ENCODE results near the gene GNPTG.
A peak's percentile ranks its signal among the peaks of the same experiment; 100 is the strongest.

GNPTG gene

GRCh38 chr16:1335211-1335971 is 16.3 kb upstream of the GNPTG start:
- DNase-seq = peak in 1 of 2 experiments; percentile 40

DNA sequence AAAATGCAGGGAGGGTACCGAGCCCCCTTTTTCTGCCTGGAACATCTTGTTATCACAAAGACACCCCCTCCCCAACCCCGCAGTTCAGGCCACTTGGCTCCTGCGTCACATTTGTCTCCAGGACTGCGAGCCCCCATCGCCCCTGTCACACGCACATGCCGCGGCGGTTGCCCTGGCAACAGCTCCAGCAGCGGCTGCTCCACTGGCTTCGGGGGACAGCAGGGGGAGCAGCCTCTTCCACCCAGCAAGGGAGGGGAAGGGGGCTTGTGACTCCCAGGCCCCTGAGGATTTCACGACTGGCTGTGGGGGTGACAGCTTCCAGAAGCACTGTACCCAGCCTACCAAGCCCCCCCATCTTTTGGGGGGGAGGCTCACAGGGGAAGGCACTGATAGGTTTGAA is 15.7 kb upstream of the GNPTG start:
- no peak for DNase-seq

DNA sequence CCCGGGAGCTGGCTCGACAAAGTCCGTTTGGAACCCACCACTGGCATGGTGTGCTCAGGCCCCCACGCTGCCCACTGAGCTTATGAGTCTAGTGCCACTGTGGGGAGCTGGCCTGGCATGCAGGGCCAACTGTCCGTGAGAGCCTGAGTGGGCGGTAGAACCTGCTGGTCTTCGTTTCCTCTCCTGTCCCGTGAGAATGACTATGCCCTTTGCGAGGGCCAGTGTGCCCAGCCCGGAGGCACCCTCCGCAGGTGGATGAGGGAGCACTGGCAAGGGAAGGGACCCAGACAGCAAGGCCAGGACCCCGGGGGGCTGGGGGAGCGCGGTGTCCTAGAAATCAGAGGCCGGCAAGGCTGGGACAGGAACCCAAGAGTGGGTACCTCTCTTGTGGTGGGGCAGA is 15.1 kb upstream of the GNPTG start:
- DNase-seq = no peak

- DNase-seq = no peak
Observed at GRCh38 chr16:1337486-1337885, 14.2 kb upstream of the GNPTG start.

DNA sequence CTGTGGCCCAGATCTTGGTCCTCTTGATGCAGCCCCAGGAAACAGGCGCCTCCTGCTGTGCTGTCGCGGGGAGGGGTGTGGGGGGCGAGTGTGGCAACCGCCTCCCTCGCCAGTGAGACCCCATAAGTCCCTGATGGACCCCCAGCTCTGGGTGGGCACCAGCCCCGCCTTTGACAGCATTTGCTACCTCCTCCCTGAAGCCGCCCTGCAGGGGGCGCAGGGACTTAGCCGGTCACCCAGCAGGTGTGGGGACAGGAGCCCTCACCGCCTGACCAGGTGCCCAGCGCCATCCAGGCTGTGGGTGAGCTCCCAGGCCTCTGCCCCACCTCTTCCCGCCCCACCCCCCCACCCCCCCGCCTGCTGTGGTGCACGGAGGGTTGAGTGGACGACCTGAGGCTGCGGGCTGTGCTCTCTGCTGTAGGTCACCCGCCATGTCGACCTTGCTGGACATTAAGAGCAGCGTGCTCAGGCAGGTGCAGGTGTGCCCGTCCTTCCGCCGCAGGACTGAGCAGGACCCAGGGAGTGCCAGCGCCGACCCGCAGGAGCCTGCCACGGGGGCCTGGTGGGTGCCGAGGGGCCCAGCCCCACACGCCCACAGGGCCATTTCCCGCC is 13.5 kb upstream of the GNPTG start:
- DNase-seq = peak in 1 of 2 experiments; percentile 49

- no peak for DNase-seq
Observed at GRCh38 chr16:1338855-1339675, 12.7 kb upstream of the GNPTG start.

DNA sequence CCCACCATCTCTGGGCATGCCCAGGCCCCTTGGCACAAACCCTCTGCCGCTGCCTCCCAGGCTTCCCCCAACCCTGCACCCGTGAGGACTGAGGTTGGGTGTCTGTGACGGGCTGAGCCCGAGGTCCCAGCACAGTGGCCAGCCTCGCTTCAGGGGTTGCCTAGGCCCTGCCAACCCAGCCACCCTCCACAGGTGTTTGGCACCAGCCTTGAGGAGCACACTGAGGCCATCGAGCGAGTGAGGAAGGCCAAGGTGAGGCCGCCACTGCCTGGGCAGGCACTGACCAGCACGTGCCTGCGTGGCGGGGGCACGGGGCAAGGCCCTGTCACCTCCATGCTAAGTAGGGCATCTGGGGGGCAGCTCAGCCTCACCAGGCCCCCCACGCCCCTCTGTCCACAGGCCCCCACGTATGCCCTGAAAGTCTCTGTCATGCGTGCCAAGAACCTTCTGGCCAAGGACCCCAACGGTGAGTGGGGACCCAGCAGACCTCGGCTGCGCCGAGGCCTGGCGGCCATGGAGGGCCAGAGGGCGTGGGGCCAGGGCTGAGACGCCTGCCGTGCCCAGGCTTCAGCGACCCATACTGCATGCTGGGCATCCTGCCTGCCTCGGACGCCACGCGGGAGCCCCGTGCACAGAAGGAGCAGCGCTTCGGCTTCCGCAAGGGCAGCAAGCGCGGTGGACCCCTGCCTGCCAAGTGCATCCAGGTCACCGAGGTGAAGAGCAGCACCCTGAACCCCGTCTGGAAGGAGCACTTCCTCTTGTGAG is 10.8 kb upstream of the GNPTG start:
- no peak for DNase-seq

DNA sequence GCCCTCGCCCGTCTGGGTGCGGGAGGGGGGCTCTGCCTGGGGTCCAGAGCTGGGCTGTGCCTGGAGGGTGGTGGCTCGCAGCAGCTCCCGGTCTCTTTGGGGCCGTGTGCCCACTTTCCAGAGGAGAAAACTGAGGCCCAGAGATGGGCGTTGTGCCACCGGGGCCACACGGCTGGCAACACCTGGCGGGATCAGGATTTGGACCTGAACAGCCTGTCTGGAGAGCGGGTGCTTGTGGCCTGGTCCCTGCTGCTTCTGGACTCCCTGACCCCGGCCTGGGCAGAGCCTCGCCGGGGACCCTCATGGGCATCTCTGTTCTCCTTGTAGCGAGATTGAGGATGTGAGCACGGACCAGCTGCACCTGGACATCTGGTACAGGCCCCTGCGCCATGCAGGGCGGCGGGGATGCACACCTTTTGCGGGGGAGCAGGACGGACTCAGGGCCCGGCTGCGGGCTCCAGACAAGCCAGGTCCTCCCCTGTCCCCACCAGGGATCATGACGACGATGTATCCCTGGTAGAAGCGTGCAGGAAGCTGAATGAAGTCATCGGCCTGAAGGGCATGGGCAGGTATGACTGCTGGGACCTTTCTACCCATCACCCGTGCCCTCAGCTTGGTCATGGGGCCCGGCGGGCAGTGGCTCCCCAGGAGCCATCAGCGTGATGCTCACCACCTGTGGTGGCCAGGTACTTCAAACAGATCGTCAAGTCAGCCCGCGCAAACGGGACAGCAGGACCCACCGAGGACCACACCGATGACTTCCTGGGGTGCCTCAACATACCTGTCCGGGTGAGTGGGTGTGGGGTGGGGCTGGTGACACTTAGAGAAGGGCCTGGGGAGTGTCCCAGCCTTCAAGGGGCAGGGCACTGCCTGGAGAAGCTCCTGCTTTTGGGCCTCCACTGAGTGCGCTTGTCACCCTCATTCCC is 10.0 kb upstream of the GNPTG start:
- DNase-seq = no peak

DNA sequence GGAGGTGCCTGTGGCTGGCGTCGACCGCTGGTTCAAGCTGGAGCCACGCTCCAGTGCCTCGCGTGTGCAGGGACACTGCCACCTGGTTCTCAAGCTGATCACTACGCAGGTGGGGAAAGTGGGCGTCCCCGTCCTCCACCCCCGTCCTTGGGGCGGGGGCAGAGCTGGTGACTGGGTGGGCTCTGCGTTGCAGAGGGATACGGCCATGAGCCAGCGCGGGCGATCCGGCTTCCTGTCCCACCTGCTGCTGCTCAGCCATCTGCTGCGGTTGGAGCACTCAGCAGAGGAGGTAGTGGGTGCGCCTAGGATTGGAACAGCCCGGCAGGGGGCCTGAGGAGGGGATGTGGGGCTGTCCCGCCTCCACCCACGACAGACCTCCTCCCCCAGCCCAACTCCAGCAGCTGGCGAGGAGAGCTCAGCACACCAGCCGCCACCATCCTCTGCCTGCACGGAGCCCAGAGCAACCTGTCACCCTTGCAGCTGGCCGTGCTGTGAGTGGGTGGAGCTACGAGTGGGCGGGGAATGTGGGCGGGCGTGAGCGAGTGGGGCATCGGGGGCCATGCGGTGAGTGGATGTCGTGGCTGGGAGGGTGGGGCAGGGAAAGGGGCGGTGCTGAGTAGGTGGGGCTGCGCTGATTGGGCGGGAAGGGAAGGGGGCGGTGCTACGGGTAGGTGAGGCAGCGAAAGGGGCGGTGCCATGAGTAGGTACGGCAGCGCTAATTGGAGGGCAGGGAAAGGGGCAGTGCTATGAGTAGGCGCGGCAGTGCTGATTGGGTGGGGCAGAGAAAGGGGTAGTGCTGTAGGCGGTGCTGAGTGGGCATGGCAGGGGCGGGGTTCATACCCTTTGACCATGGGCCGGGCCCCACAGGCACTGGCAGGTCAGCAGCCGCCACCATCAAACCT is 9.0 kb upstream of the GNPTG start:
- peak; percentile 96 to 97 for DNase-seq

DNA sequence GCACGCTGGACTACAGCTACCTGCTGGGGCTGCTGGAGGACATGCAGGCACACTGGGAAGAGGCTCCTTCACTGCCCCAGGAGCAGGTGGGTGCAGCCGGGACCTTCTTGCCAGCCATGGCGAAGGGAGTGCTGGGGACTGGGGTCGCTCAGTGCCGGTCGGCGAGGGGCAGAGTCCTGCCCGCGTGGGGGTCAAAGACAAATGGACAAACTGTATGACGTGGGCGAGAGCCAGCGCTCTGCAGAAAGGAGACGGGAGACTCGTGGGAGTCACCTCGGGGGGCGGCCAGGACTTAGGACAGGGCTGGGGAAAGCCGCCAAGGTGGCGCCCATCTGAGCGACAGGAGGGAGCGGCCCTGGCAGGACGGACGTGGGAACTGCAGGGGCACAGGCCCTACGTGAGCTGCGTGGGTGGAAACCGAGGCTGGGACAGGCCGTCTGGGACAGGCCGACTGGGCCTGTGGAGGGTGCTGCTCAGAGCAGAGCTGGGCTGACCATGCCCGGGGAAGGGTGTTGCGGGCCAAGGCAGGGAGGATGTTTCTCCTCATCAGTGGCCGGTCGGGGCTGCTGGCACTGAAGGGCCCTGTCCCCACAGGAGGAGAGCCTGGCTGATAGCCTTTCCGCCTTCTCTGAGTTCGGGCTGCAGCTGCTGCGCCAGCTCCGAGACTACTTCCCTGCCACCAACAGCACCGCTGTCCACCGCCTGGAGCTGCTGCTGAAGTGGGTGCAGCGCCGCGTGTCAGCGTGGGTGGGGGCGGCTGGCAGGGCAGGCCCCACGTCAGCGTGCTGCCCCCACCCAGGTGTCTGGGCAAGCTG is 8.1 kb upstream of the GNPTG start:
- peak in 1 of 2 experiments; percentile 13 for DNase-seq

GRCh38 chr16:1344499-1344898 is 7.2 kb upstream of the GNPTG start:
- no peak for DNase-seq

DNA sequence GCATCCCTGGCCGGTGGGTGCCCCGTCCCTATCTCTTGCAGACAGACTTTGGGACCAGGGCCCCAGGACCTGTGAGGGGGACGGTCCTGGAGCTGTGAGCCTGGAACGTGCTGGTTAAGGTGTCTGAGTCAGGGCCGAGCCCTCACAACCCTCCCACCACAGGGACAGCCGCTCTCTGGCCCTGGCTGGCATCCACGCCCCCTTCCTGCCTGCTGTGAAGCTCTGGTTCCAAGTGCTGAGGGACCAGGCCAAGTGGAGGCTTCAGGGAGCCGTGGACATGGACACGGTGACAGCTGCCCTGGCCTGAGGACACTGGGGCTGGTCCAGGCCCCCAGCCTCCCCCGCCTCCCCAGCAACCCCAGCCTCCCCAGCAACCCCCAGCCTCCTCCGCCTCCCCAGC is 6.6 kb upstream of the GNPTG start:
- DNase-seq = no peak

DNA sequence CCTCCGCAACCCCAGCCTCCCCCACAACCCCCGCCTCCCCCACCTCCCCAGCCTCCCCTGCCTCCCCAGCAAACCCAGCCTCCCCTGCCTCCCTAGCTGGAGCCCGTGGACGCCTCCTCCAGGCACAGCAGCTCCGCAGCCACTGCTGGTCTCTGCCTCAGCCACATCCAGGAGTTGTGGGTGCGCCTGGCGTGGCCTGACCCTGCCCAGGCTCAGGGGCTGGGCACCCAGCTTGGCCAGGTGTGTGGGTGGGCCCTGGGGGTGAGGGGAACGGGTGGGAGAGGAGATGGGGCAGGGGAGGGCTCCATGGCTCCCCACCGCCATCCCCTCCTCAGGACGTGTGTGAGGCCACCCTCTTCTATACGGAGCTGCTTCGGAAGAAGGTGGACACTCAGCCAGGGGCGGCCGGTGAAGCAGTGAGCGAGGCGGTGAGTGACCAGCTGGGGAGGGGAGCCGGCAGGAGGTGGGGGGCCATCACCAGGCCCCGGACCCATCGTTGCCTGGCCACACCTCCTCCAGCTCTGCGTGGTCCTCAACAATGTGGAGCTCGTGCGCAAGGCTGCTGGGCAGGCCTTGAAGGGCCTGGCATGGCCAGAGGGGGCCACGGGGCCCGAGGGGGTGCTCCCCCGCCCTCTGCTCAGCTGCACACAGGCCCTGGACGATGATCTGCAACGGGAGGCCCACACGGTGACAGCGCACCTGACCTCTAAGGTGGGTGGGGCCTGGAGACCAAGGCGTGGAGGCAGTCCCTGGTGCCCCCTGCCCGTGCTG is 5.9 kb upstream of the GNPTG start:
- no peak for DNase-seq

DNA sequence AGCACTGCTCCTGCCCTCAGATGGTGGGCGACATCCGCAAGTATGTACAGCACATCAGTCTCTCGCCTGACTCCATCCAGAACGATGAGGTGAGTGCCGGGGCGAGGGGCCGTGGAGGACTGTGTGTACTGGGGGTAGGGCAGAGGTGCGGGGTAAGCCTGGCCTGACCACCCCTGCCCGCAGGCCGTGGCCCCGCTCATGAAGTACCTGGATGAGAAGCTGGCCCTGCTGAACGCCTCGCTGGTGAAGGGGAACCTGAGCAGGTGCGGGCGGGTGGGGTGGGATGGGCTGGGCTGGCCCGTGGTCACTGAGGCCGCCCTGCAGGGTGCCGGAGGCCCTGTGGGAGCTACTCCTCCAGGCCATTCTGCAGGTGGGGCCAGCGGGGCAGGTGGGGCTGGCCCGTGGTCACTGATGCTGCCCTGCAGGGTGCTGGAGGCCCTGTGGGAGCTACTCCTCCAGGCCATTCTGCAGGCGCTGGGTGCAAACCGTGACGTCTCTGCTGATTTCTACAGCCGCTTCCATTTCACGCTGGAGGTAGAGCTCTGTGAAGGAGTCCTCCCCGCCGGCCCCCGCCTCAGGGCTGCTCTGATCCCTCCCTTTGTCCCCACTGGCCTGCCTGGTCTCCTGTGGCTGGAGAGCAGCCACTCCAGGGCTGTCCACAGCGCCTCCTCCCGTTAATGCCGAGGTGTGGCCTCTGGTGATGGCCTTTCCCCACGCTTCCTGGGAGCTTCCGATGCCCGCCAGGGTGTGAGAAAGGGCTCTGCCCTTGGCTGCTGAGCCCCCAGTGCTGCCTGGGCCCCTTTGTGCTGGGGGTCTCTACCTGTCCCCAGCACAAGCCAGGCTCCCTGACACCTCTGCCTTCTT is 5.1 kb upstream of the GNPTG start:
- DNase-seq = no peak

- no peak for DNase-seq
Observed at GRCh38 chr16:1347286-1347855, 4.4 kb upstream of the GNPTG start.

DNA sequence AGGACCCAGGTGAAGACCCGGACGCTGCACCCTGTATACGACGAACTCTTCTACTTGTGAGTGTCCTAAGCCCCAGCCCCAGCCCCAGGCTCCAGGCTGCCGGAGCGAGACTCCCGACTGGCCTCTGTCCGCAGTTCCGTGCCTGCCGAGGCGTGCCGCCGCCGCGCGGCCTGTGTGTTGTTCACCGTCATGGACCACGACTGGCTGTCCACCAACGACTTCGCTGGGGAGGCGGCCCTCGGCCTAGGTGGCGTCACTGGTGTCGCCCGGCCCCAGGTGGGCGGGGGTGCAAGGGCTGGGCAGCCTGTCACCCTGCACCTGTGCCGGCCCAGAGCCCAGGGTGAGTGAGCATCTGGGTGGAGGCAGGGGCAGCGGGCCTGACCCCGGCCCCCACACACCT is 3.8 kb upstream of the GNPTG start:
- DNase-seq = no peak

GRCh38 chr16:1348441-1348840 is 3.3 kb upstream of the GNPTG start:
- no peak for DNase-seq

- DNase-seq = no peak
Observed at GRCh38 chr16:1348926-1349325, 2.8 kb upstream of the GNPTG start.
